CD4-positive, alpha-beta T cell treated with Interferon alpha-2 for 1 hour (primary cell): ENCODE data around the gene GGT7.
A peak's percentile ranks its signal among the peaks of the same experiment; 100 is the strongest.
"Not testable (repeated sequence)": the region's sequence is repeated elsewhere in the genome, so short reads cannot be mapped to it uniquely, and the experiment has no call there.

Source experiments
- DNase-seq, 2 donors: peaks; one replicate each; pipeline ENCODE4 v3.0.0-alpha.2; 2020 to 2022

Gene GGT7

DNA sequence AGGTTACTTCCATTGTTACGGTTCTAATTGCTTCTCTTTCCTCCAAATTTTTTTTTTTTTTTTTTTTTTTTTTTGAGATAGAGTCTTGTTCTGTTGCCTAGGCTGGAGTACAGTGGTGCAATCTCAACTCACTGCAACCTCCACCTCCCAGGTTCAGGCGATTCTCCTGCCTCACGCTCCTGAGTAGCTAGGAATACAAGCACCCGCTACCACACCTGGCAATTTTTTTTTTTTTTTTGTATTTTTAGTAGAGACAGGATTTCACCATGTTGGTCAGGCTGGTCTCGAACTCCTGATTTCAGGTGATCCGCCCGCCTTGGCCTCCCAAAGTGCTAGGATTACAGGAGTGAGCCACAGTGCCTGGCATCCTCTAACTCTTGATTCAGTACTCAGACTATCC, 8.3 kb upstream of the GGT7 start:
- not testable (repeated sequence) for DNase-seq

- no peak for DNase-seq
These were observed 7.7 kb upstream of the GGT7 start for GRCh38 chr20:34880215-34880850.

- DNase-seq, result peak in 1 of 2 donors; percentile 94
These were observed 4.0 kb upstream of the GGT7 start, which contains the start of gene ACSS2 for GRCh38 chr20:34876406-34877282. Gene ACSS2, plus strand, starts transcription at chr20:34876612. Its CDS starts 34 bp downstream, at chr20:34876646.

- peak in 1 of 2 donors; percentile 96 for DNase-seq
These were observed 3.2 kb upstream of the GGT7 start for GRCh38 chr20:34875642-34876405.

GRCh38 chr20:34874094-34874654, 1.5 kb upstream of the GGT7 start:
- DNase-seq, result peak; percentile 59 to 62

DNA sequence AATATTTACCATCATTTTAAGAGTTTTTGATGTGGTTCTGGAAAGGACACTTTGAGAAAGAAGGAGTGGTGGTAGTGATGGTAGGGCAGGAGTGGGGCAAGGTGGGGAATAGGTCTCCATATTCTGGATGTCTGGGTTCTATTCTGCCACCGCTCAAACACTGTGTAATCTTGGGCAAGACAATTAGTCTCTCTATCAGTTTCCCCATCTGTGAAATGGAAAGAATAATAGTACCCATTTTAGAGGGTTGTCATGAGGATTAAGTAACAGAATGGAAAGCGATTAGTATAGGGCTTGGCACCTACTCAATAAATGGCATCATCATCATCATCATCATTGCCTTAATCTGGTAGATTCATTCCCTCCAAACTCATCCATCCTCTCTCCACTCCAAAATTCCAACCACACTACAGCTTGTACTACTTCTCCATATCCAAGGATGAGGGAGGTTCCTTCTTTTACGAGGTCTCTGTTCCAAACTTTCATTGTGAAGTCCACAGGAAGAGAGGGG, 982 bp upstream of the GGT7 start:
- no peak for DNase-seq

DNA sequence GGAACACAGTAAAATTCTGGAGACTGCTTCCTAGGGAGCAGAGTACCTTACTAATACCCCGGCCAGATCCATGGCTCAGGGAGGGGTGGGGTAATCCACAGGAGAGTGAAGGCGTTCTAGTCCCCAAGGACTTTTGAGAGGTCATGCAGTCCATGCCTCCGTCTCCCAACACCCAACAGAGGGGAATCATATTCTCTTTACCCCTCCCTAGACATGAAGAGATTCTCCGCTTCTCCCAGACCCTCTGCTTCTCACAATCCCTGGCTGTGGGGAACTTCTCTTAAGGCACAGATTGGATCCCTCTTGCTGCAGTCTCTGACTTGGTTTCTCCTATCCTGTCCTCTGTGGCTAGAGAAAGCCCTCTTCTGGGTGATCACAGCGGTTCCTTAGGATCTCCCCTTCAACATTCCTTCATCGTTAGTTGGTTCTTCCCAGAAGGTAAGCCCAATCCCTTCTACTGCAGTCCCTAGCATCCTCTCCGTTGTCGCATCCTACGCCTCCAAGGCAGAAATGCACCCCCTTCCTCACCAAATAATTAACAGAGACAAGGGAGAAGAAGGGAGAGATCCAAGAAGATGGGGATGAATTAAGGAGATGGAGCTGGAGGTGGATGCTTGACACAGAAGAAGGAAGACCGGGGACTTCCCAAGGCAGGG, 562 bp downstream of the GGT7 start:
- DNase-seq, result no peak

DNA sequence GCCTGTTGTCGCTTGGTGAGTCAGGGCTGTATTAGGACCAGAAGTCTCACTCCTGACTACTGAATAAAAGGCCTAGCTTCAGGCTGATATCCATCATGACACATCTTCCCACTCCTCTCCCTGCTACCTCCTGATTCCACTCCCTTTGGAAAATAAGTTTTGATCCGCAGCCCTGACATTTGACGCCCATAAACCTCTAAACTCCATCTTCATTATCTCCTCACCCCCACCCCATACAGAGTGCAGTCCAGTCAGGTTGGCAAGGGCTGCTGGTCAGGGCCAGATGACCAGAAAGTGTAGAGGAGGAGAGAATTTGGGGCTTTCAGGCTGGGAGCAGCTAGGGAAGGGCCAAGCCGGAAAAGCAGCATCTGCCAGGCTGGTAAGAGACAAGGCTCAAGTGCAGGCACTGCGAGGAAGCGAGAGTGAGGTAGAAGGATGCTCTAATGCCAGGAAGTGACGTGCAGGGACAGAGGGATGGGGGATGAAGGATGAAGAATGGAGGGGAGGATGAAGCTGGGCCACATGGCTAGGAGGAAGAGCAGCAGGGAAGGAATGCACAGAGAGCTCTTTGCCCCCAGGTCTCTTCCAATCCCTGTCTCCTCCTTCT, 1.2 kb downstream of the GGT7 start:
- DNase-seq, result no peak

DNA sequence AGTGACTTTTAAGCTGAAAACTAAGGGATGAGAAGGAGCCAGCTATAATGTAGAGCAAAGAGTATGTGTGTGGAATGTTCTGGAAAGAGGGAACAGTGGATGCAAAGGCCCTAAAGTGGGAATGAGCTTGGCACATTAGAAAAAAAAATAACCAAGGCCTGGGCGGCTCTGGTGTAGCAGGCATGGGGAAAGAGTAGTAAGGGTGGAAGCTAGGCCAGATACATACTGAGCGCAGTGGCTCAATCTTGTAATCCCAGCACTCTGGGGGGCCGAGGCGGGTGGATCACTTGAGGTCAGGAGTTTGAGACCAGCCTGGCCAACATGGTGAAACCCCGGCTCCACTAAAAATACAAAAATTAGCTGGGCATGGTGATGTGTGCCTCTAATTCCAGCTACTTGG, 8.4 kb downstream of the GGT7 start:
- DNase-seq, result no peak

GRCh38 chr20:34863421-34863965, 9.2 kb downstream of the GGT7 start:
- DNase-seq, result no peak

- no peak for DNase-seq
These were observed 9.9 kb downstream of the GGT7 start for GRCh38 chr20:34862724-34863123.

GRCh38 chr20:34861386-34862084, 11.1 kb downstream of the GGT7 start:
- no peak for DNase-seq

DNA sequence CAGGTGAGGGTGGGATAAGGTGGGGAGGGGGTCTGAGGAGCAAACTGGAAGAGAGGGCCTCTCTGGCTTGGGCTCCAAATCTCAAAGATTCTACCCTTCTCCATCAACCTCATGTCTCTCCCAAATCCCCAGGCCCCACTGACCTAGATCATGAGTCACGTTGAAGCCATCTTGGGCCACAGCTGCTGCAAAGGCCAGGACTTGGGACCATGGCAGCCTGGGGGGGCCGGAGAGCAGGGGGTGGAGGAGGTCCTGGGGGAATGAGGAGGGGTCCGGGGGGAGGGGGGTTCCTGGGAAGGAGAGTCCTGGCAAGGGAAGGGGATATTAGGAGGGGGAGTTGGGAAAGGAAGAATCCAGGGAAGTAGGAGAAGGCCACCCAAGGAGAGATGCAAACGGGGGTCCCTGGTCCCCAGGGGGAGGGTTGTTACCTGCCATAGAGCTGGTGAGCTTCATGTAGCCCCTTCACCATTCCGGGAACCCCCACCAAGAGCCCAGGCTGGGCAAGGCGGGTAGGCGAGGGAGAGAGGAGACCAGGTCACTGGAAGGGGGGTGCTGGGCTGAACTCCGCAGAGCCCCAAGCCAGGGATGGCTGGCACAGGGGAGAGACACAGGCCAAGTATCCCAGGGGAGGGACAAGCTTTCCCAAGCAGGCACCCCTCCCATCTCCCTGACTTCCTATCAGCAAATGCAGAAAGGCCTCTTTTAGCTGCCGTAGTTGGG, 12.7 kb downstream of the GGT7 start:
- DNase-seq, result no peak

- no peak for DNase-seq
These were observed 13.3 kb downstream of the GGT7 start for GRCh38 chr20:34859367-34859766.

GRCh38 chr20:34852298-34852697, 20.4 kb downstream of the GGT7 start:
- DNase-seq, result no peak

DNA sequence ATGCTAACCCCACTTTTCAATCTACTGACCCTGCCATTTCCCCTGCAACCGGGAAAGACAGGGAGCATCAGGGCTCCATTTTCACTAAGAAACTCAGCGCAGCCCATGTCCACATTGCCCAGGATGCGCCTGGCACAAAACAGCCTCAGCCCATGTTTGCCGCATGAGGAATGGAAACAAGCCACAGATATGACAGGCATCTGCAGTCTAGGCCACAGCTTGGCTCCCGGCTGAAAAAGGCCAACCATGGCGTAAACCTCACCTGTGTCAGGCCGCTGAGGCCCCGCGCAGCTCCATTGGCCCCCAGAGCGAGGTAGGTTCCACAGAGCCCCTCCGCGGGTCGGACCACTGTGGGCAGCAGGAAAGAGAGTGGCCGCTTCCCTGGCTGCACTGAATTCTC, 21.7 kb downstream of the GGT7 start:
- no peak for DNase-seq

- no peak for DNase-seq
These were observed 22.9 kb downstream of the GGT7 start for GRCh38 chr20:34849778-34850177.

GRCh38 chr20:34848597-34848996, 24.1 kb downstream of the GGT7 start:
- DNase-seq, result no peak

- no peak for DNase-seq
These were observed 29.2 kb downstream of the GGT7 start for GRCh38 chr20:34843421-34843820.

- no peak for DNase-seq
These were observed 30.5 kb downstream of the GGT7 start for GRCh38 chr20:34842143-34842542.
